Left ventricle myocardium inferior (tissue), 1 donor: ENCODE results near the gene UBP1. TPM values are rescaled to one million over a fixed set of nuclear protein-coding genes. Genes with fewer than 3 reads are reported as not detected.
"Not testable (repeated sequence)": the region's sequence is repeated elsewhere in the genome, so short reads cannot be mapped to it uniquely, and the experiment has no call there.

Experiments
- DNase-seq: peaks from one replicate; pipeline ENCODE4 v3.0.0-alpha.2; 2020
- H3K27ac ChIP-seq: fragments of 200-600 bp; replicated peaks from 2 replicates; pipeline ENCODE4 v1.8.0; 2021
- H3K27me3 ChIP-seq: fragments of 200-600 bp; 2 replicates; pipeline ENCODE4 v1.8.0; 2021; ENCODE audit warnings: low read depth
- H3K36me3 ChIP-seq: fragments of 200-600 bp; 2 replicates; pipeline ENCODE4 v1.8.0; 2021
- H3K4me1 ChIP-seq: fragments of 200-600 bp; 2 replicates; pipeline ENCODE4 v1.8.0; 2021
- H3K4me3 ChIP-seq: fragments of 200-600 bp; 2 replicates; pipeline ENCODE4 v1.8.0; 2021; ENCODE audit warnings: mild to moderate bottlenecking, moderate library complexity
- H3K9me3 ChIP-seq: fragments of 200-600 bp; replicated peaks from 2 replicates; pipeline ENCODE4 v1.8.0; 2021
- intact Hi-C: fragments of 100-400 bp; cut with micrococcal nuclease; formaldehyde crosslinking; loops from one replicate; pipeline ENCODE4 v1.11.0; 2022
- total RNA-seq: library from RNA; stranded (reverse); fragmentation: NEBNext Ultra II Directional; extraction: Animal tissue kit (Norgen Biotek cat#: 25700); gene quantifications from one replicate; pipeline ENCODE4 v1.2.1, GENCODE V29; 2021
- TF ChIP-seq, protein P1 (sequence below): fragments of 200-600 bp; IDR thresholded peaks from 2 replicates; pipeline ENCODE4 v1.8.0; 2021; ENCODE audit warnings: antibody characterized with exemption, mild to moderate bottlenecking, borderline replicate concordance
- donor health status: DM: no; HTN: yes; CAD: no; lungs with severe emphysema.

The UBP1 gene
- total RNA-seq, 1 donor from 2014 or later: 40.6 TPM

DNA sequence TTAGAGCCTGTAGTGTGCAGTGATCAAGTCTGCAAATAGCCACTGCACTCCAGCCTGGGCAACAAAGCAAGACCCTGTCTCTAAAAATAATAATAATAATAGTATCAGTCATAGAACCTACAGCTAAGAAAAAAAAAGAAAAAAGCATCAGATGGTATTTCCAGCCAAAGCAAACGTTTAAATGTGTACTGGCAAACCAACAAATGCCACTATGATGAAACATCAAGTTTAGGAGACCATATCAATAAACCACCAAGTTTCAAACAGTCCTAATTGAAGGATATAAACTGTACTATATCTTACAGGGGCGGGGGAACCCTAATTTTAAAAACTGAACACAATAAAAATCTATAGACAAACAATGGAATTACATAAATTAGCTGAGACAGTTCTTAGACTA is 6.4 kb downstream of the UBP1 start:
- Histone ChIP-seq H3K27ac (no peak overlapping the region), H3K4me3 (no peak overlapping the region), H3K27me3 (no peaks in the 10 kb centered on the region), H3K4me1 (peaks cover 93% of the 10 kb centered on the region), H3K36me3 (no peaks in the 10 kb centered on the region), H3K9me3 (no peaks in the 10 kb centered on the region)
- intact Hi-C loops: no loop called here
- TF ChIP-seq, protein P1, sequence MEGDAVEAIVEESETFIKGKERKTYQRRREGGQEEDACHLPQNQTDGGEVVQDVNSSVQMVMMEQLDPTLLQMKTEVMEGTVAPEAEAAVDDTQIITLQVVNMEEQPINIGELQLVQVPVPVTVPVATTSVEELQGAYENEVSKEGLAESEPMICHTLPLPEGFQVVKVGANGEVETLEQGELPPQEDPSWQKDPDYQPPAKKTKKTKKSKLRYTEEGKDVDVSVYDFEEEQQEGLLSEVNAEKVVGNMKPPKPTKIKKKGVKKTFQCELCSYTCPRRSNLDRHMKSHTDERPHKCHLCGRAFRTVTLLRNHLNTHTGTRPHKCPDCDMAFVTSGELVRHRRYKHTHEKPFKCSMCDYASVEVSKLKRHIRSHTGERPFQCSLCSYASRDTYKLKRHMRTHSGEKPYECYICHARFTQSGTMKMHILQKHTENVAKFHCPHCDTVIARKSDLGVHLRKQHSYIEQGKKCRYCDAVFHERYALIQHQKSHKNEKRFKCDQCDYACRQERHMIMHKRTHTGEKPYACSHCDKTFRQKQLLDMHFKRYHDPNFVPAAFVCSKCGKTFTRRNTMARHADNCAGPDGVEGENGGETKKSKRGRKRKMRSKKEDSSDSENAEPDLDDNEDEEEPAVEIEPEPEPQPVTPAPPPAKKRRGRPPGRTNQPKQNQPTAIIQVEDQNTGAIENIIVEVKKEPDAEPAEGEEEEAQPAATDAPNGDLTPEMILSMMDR: no peak
- no peak for DNase-seq

DNA sequence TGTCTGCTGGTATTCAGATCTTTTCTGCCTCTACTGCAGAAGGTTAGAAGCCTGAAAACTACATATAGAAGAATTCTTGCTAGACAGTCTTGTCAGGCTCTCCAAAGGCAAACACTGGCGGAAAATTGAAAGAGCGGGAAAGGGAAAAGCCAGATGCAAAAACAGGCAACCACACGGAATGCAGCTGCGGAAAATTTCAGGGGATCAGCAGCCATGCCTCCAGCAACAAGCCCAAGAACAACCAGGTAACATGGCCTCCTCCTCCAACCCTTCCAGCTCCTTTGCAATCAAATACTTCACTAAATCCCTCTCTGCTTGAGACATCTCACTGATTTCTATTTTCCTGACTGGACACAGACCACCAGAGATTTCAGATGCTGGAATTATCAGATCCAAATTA is 9.6 kb downstream of the UBP1 start:
- Histone ChIP-seq H3K9me3 (no peaks in the 10 kb centered on the region), H3K36me3 (no peaks in the 10 kb centered on the region), H3K4me3 (no peak overlapping the region), H3K27ac (no peak overlapping the region), H3K4me1 (peaks cover 80% of the 10 kb centered on the region), H3K27me3 (no peaks in the 10 kb centered on the region)
- intact Hi-C loops: no loop called here
- TF ChIP-seq, protein P1: no peak
- DNase-seq: no peak

- no peaks in the 10 kb centered on the region for H3K9me3 ChIP-seq
- no peak overlapping the region for H3K27ac ChIP-seq
- DNase-seq: no peak
- no peak overlapping the region for H3K4me3 ChIP-seq
- TF ChIP-seq, protein P1: no peak
- no peaks in the 10 kb centered on the region for H3K27me3 ChIP-seq
- H3K4me1 ChIP-seq: peaks cover 80% of the 10 kb centered on the region
- intact Hi-C loops: no loop called here
- H3K36me3 ChIP-seq: peaks cover 2% of the 10 kb centered on the region
Measured at GRCh38 chr3:33430061-33430460, 10.1 kb downstream of the UBP1 start.

- peaks cover 80% of the 10 kb centered on the region for H3K4me1 ChIP-seq
- intact Hi-C loops, H3K36me3 ChIP-seq, H3K27me3 ChIP-seq, DNase-seq, H3K9me3 ChIP-seq, H3K4me3 ChIP-seq, H3K27ac ChIP-seq: not testable (repeated sequence)
Measured at GRCh38 chr3:33429306-33429705, 10.9 kb downstream of the UBP1 start.

DNA sequence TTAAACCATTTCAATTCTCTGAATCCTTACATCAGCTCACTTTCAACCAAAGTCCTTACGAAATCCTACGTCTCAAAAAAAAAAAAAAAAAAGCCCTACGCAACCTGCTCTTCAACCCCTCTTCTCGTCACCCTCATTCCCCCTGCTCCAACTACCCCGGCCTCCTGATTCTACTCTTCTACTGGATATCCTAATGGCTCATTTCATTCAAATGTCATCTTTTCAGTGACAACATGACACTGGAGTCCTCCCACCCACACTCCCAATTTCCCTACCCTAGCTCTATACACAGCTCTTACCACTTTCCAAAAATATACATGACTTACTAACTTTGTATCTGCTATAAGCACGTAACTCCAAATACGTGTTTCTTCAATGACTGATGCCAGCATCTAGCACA is 11.5 kb downstream of the UBP1 start:
- intact Hi-C loops: no loop called here
- Histone ChIP-seq H3K36me3 (peaks cover 11% of the 10 kb centered on the region), H3K4me3 (no peak overlapping the region), H3K27me3 (no peaks in the 10 kb centered on the region), H3K27ac (no peak overlapping the region), H3K9me3 (no peaks in the 10 kb centered on the region), H3K4me1 (peaks cover 81% of the 10 kb centered on the region)
- no peak for DNase-seq
- TF ChIP-seq, protein P1: no peak

DNA sequence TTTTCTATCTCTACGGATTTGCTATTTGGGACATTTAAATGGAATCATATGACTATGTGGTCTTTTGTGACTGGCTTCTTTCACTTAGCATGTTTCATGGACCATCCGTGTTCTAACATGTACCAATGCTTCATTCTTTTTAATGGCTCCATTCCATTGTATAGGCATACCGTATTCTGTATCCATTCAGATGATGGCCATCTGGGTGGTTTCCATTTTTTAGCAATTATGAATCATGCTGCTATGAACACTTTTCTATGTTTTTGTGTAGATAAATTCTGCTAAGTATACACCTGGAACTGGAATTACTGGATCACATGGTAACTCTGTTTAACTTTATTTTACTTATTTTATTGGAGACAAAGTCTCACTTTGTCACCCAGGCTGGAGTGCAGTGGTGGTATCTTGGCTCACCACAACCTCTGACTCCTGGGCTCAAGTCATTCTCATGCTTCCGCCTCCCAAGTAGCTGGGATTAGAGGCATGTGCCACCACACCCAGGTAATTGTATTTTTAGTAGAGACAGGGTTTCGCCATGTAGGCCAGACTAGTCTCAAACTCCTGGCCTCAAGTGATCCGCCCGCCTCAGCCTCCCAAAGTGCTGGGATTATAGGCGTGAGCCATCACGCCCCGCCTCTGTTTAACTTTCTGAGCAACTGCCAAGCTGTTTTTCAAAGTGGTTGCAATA is 13.4 kb downstream of the UBP1 start:
- TF ChIP-seq, protein P1: no peak
- no peak for DNase-seq
- Histone ChIP-seq H3K36me3 (peaks cover 27% of the 10 kb centered on the region), H3K9me3 (no peaks in the 10 kb centered on the region), H3K27me3 (no peaks in the 10 kb centered on the region), H3K4me3 (no peak overlapping the region), H3K27ac (no peak overlapping the region), H3K4me1 (peaks cover 66% of the 10 kb centered on the region)
- intact Hi-C loops: no loop called here
